BE2C (cell line): ENCODE data around the gene HOXD10.

Source experiments
- DNase-seq: peaks from one replicate; pipeline ENCODE4 v3.0.0-alpha.2; 2020
- H3K27me3 ChIP-seq: fragments of 250-450 bp; sonication (Bioruptor Pico); 2 replicates; pipeline ENCODE4 v1.5.1; 2020; ENCODE audit warnings: mild to moderate bottlenecking
- H3K36me3 ChIP-seq: fragments of 250-450 bp; sonication (Bioruptor Pico); 2 replicates; pipeline ENCODE4 v1.5.1; 2020; ENCODE audit warnings: mild to moderate bottlenecking
- H3K4me1 ChIP-seq: fragments of 250-450 bp; sonication (Bioruptor Pico); 2 replicates; pipeline ENCODE4 v1.5.1; 2020
- H3K4me3 ChIP-seq: 2 replicates; pipeline ENCODE4 v1.5.1; 2011; ENCODE audit warnings: low read depth, low read length
- H3K9me3 ChIP-seq: fragments of 250-450 bp; sonication (Bioruptor Pico); 2 replicates; pipeline ENCODE4 v1.5.1; 2020
- TF ChIP-seq, protein P1 (sequence below): IDR thresholded peaks from 2 replicates; pipeline ENCODE4 v1.5.1; 2012; ENCODE audit warnings: mild to moderate bottlenecking, low read depth, low read length

The HOXD10 gene

DNA sequence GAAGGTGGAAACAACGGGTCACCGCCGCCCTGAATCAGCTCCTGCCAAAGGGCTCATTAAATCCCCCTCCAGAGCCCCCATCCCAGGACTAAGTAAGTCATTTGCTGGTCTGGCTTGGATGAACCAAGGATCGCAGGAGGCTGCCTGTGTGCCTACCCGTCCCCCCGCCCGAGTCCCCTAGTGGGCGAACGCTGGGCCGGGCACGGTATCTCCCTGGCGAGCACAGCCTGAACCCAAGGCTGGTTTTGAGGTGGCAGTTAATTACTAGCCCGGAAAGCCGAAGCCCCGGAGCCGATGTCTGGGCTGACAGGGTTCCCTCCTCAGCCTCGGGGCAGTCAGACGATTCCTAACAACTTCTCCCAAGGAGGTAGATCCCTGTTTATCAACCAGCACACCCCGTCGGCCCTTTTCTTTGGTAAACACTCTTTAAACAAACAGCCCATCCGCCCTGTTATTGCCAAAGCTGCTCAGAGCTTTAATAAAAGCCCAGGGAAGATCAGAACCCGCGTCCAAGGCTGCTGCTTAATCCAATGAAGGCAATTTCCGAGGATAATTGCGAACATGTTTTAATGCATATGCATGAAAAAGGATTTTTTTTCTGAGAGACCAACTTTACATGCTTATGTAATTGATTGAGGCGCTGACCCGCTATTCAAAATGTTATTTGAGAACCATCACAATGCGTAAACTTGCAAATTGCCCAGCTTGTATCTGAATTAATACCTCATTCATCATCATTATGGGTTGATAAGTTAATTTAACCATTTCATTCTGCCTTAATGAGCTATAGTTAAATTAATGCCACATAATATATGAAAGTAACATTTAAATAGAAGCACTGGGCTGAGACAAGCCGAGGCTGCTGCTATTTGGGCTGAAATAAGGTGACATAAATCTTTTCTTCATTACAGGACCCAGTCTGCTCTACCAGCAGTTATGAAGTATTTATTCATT lies 43.4 kb upstream of the HOXD10 start:
- Histone ChIP-seq H3K27me3 (no peaks in the 10 kb centered on the region; the same call in 1 of the 2 replicates), H3K9me3 (no peaks in the 10 kb centered on the region), H3K36me3 (no peaks in the 10 kb centered on the region), H3K4me1 (no peaks in the 10 kb centered on the region), H3K4me3 (no peak overlapping the region)
- no peak for DNase-seq
- TF ChIP-seq, protein P1, sequence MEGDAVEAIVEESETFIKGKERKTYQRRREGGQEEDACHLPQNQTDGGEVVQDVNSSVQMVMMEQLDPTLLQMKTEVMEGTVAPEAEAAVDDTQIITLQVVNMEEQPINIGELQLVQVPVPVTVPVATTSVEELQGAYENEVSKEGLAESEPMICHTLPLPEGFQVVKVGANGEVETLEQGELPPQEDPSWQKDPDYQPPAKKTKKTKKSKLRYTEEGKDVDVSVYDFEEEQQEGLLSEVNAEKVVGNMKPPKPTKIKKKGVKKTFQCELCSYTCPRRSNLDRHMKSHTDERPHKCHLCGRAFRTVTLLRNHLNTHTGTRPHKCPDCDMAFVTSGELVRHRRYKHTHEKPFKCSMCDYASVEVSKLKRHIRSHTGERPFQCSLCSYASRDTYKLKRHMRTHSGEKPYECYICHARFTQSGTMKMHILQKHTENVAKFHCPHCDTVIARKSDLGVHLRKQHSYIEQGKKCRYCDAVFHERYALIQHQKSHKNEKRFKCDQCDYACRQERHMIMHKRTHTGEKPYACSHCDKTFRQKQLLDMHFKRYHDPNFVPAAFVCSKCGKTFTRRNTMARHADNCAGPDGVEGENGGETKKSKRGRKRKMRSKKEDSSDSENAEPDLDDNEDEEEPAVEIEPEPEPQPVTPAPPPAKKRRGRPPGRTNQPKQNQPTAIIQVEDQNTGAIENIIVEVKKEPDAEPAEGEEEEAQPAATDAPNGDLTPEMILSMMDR: no peak

DNA sequence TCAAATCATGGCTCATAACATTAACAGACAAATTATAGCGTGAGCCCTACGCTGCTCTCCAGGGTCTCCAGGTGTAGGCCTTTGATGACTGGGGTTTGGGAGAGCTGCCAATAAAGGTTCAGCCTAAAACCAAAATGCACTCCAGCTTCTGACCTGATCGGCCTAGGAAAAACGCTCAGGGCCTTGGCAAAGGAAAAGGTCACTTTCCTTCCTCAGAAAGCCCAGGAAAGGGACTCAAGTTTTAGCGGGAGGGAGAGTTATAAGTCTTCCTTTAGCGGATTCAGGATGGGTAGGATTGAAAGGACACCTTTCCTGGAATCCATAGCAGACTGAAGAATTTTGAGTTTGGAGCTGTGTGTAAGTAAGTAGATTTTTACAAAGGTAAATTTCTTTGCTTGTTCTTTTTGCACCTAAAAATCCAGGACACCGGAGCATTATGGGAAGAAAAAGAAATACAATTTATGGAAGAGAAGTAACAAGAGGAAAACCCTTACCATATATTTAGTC lies 41.6 kb upstream of the HOXD10 start:
- Histone ChIP-seq H3K9me3 (no peaks in the 10 kb centered on the region), H3K27me3 (peaks cover 13% of the 10 kb centered on the region; the same call in 1 of the 2 replicates), H3K4me1 (no peaks in the 10 kb centered on the region), H3K4me3 (no peak overlapping the region), H3K36me3 (no peaks in the 10 kb centered on the region)
- TF ChIP-seq, protein P1: no peak
- DNase-seq: no peak

DNA sequence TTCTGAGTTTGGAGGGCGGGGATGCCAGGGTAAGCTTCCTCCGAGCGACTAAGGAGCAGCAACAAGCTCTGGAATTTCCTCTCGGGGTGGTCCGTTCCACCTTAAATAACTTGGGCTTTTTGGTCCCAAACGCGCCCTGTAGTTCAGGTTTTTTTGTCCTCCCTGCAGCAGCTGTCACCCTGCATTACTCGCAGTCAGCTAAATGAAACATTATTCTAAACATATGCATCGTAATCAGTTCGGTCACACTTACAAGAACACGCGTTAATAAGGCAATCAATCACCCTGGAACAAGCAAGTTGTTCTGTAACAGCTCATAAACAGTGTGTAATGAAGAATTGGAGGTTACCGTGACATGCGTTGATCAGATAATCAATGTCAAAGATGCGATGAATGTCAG lies 41.1 kb upstream of the HOXD10 start:
- Histone ChIP-seq H3K9me3 (no peaks in the 10 kb centered on the region), H3K4me1 (no peaks in the 10 kb centered on the region), H3K36me3 (no peaks in the 10 kb centered on the region), H3K27me3 (peaks cover 16% of the 10 kb centered on the region), H3K4me3 (no peak overlapping the region)
- TF ChIP-seq, protein P1: no peak
- no peak for DNase-seq

DNA sequence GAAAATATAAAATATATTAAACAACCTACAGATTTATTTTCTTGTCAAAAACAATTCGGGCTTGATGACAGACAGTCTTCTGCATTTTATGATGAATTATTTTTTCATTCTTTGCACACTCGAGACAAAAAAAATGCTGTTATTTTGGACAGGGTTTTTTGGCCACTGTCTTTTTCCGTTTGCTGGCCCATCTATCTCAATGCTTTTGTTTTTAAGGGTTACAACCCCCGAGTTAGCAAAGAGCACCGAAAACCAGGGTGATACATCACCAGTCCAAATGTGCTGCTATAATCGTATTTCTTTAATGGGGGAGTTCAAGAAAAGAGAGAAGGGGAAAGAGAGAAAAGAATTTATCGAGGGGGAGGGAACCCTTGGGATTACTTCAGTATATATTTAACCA lies 40.5 kb upstream of the HOXD10 start:
- H3K4me1 ChIP-seq: no peaks in the 10 kb centered on the region
- peaks cover 21% of the 10 kb centered on the region for H3K27me3 ChIP-seq
- H3K4me3 ChIP-seq: no peak overlapping the region
- no peak for DNase-seq
- no peaks in the 10 kb centered on the region; the same call in 1 of the 2 replicates for H3K9me3 ChIP-seq
- H3K36me3 ChIP-seq: no peaks in the 10 kb centered on the region
- TF ChIP-seq, protein P1: no peak

DNA sequence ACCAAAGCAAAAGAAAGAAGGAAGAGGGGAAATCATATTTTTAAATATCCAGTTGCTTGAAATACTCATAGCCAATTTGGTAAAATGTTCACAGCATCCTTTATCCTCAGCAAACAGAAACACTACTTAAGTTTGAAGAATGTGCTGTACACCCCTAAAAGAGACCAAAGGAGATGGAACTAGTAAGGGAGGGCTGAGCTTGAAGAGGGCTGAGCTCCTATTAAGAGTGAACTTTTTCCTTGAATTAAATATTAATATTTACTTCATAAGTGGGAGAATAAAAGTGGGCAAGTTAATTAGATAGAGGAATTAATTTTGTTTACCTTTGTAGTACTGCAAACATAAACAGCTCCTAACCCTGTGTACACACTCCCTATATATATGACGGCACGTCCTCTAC lies 39.8 kb upstream of the HOXD10 start:
- H3K4me1 ChIP-seq: no peaks in the 10 kb centered on the region
- TF ChIP-seq, protein P1: no peak
- H3K27me3 ChIP-seq: peaks cover 29% of the 10 kb centered on the region

More for the DNA sequence above, 39.8 kb upstream of the HOXD10 start:
- DNase-seq: no peak
- H3K36me3 ChIP-seq: no peaks in the 10 kb centered on the region
- no peaks in the 10 kb centered on the region; the same call in 1 of the 2 replicates for H3K9me3 ChIP-seq
- H3K4me3 ChIP-seq: no peak overlapping the region
